Tongue (tissue), 2 donors: Measurements from ENCODE around the gene DNAJB13. TPM values are rescaled to one million over a fixed set of nuclear protein-coding genes. Genes with fewer than 3 reads are reported as not detected.

Experiments
- DNase-seq: peaks from one replicate; pipeline ENCODE4 v3.0.0-alpha.2; 2015
- total RNA-seq: library from RNA; depleted of rRNA; stranded (reverse); fragments of >200 nt; gene quantifications from one replicate; pipeline ENCODE4 v1.2.3, GENCODE V29; 2014

Gene DNAJB13
- total RNA-seq, 1 donor from 2014 or later: not detected

- no peak for DNase-seq
Observed at GRCh38 chr11:73951797-73952196, 971 bp downstream of the DNAJB13 start.

- DNase-seq: no peak
Observed at GRCh38 chr11:73956876-73957653, 6.2 kb downstream of the DNAJB13 start.

- DNase-seq: no peak
Observed at GRCh38 chr11:73957654-73958361, 7.0 kb downstream of the DNAJB13 start.

- no peak for DNase-seq
Observed at GRCh38 chr11:73958521-73959141, 7.8 kb downstream of the DNAJB13 start.

- DNase-seq: no peak
Observed at GRCh38 chr11:73961321-73961720, 10.5 kb downstream of the DNAJB13 start.

- no peak for DNase-seq
Observed at GRCh38 chr11:73962101-73962705, 11.4 kb downstream of the DNAJB13 start.

- no peak for DNase-seq
Observed at GRCh38 chr11:73963861-73964260, 13.0 kb downstream of the DNAJB13 start.

- DNase-seq: no peak
Observed at GRCh38 chr11:73965076-73965763, 14.4 kb downstream of the DNAJB13 start.

- no peak for DNase-seq
Observed at GRCh38 chr11:73965764-73966121, 14.9 kb downstream of the DNAJB13 start.

- DNase-seq: no peak
Observed at GRCh38 chr11:73968356-73968966, 17.6 kb downstream of the DNAJB13 start.

- DNase-seq: no peak
Observed at GRCh38 chr11:73969091-73969490, 18.3 kb downstream of the DNAJB13 start.

GRCh38 chr11:73969991-73970800 lies 19.4 kb downstream of the DNAJB13 start:
- DNase-seq: no peak

- DNase-seq: no peak
Observed at GRCh38 chr11:73971175-73971719, 20.4 kb downstream of the DNAJB13 start.

- DNase-seq: no peak
Observed at GRCh38 chr11:73972187-73972586, 21.4 kb downstream of the DNAJB13 start.

GRCh38 chr11:73972620-73973449 lies 22.0 kb downstream of the DNAJB13 start:
- DNase-seq: no peak

- DNase-seq: no peak
Observed at GRCh38 chr11:73974604-73975478, 24.0 kb downstream of the DNAJB13 start.

- no peak for DNase-seq
Observed at GRCh38 chr11:73975479-73975757, 24.6 kb downstream of the DNAJB13 start.

GRCh38 chr11:73976451-73977151 lies 25.8 kb downstream of the DNAJB13 start:
- no peak for DNase-seq
